D721Med (cell line): ENCODE results near the gene PRAC2.

Source experiments
- DNase-seq: peaks from one replicate; pipeline ENCODE4 v3.0.0; 2011; ENCODE audit warnings: low spot score; ENCODE audit not compliant: insufficient read length
- FAIRE-seq: peaks from 2 replicates; lab custom pipeline; 2011; peaks lifted over from hg19 to GRCh38; lab: Jason Lieb, UNC
- TF ChIP-seq, protein P1 (sequence below): IDR thresholded peaks from 2 replicates; pipeline ENCODE4 v1.5.1; 2012; ENCODE audit warnings: mild to moderate bottlenecking, control low read depth; ENCODE audit not compliant: insufficient read depth; ENCODE audit errors: missing control alignments

PRAC2 gene

DNA sequence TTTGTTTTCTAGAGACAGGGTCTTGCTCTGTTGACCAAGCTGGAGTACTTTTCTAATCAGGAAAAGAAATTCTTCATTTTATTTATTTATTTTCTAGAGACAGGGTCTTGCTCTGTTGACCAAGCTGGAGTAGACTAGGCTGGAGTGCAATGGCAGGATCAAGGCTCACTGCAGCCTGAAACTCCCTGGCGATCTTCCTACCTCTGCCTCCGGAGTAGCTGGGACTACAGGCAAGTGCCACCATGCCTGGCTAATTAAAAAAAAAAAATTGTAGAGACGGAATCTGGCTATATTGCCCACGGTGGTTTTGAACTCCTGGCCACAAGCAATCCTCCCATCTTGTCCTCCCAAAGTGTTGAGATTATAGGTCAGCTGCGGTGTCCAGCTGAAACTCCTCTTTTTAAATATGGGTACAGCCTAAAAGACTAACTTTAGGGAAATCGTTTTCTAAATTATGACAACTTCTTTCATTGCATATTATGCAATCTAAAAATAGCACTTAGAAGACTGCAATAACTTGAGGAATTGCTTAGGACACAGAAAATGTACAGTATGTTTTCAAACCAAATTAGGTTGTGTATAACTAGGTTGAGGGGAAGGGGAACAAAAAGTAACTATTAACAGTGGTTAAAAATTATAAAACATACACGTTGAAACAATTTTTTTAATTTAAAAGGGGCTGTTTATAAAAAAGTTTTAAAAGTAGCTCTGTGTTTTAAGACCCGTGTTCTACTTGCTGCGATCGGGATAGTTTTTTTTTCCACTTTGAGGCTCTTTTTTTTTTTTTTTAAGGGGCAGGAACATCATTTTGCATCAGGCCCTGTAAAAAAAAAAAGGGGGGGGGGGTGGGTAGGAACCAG lies 5.4 kb upstream of the PRAC2 start:
- TF ChIP-seq, protein P1, sequence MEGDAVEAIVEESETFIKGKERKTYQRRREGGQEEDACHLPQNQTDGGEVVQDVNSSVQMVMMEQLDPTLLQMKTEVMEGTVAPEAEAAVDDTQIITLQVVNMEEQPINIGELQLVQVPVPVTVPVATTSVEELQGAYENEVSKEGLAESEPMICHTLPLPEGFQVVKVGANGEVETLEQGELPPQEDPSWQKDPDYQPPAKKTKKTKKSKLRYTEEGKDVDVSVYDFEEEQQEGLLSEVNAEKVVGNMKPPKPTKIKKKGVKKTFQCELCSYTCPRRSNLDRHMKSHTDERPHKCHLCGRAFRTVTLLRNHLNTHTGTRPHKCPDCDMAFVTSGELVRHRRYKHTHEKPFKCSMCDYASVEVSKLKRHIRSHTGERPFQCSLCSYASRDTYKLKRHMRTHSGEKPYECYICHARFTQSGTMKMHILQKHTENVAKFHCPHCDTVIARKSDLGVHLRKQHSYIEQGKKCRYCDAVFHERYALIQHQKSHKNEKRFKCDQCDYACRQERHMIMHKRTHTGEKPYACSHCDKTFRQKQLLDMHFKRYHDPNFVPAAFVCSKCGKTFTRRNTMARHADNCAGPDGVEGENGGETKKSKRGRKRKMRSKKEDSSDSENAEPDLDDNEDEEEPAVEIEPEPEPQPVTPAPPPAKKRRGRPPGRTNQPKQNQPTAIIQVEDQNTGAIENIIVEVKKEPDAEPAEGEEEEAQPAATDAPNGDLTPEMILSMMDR, result no peak
- FAIRE-seq (no peak), DNase-seq (no peak)

DNA sequence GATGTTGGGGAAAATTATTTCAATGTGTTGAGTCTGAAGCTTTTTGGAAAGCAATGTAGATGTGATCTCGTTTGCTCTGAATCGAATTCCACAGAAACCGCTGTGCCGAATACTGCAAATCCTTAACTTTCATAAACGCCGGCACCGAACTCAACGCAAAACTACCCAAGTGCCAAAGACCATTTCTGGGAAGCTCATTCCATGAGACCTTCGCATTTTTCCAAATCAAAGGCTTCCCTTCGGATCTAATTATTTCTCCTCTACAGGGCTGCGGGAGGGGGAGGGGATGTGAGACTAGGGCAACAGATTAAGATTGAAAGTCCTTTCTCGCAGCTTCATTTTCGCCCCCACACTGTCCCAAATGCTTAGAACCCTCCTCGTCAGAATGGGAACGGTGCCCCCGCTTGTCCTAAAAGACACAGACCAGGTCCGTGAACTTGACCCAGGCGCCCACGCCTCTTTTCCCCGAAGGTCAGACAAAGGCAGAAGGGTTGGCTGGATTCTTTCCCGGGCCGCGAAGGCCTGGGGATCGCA lies 4.7 kb upstream of the PRAC2 start:
- TF ChIP-seq, protein P1, result no peak
- FAIRE-seq (no peak), DNase-seq (no peak)

DNA sequence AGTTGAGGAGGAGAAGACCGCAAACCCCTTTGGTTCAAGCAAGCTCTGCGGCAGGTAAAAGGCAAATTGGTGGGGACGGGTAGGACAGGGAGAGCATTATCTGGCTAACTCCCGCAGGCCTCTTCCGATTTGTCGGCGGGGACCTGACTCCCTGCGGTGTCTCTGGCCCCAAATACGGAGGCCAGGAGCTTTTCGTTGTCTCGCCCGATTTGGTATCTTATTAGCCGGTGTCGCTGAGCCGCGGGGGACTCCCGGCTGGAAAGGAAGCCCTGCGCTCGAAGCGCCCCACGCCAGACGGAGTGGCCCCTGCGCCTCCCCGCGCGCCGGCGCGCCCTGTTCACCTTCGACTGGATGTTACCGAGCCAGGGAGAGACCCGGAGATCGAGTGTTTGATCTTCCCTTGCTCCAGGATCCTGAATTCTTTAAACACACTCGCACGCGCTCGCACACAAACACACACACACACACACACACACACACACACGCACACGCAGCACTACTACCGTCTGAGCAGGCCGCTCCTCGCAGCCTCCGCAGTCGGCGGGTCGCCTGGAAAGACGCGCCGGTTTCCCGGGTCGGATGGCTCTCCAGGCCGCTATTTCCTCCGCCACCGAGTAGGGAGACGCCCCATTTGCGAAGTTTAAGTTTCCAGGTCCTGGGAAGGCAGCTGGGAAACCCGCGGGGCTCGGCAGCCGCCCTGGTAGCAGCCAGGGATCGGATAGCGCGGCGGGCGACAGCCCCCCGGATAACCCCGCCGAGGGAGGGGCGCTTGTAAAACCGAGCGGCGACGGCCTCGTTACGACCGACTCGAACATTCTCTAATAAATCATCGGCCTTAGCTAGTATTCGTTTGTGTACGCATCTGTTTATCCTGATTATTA lies 4.0 kb upstream of the PRAC2 start:
- no peak for DNase-seq
- no peak for FAIRE-seq
- TF ChIP-seq, protein P1, result no peak

DNA sequence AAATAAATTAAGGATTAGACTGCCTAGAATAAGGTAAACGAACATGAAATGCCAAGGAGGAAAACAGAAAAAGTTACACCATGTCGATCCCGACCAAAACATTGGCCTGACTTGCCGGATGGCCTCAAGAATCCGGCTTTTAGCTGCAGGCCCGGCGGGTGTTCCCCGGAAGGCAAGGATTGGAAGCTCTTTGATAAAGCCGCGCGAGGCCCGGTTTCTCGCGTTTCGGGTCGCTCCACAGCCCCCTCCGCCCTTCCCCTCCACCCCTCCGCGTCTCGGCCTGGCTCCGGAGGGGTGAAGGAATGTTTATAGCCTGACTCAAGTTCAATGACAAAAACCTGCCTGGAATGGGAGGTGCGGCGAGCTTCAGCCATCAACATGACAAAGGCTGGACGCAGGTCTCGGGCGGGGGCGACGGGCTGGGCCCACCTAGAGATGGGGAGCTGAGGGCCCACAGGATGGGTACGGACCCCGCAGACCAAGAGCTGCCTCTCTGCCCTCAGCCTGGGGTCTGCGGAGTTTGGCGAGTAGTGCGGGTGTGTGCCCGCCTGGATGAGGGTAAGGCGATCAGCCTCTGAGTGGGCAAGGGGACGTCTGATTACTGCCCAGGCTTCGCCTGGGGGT lies 3.2 kb upstream of the PRAC2 start:
- no peak for FAIRE-seq

DNA sequence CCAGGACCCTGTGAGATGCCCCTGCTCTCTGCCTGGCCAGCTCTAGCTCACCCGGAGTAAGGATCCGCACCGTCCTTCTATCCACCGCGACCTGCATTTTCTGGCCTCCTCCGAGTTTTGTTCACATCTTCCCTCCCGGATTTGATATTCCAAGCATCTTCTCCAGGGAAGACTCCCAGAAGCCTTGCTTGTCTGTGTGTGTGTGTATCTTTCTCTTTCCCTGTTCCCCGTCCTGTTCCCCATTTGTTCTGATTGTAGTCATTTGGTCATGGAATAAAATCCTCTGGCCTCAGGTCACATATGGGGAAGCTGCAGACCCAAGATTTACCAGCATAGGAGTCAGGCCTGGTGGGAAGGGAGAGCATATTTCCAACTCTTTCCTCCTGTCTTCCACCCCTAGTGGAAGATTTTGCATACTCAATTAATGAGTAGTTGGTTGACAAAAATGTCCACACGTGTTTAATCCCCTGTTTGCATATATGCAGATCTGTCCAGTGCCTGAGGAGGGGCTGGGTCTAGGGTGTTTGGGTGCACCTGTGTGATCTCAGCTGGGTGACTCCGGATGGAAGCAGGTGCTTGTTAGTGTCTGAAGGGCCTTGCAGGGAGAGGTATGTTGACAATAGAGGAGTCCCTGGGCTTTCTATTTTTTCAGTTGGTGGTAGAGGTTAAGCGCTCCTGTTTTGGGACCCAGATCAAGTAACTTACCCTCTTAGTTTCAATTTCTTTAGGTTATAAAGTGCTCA lies 2.5 kb upstream of the PRAC2 start:
- no peak for DNase-seq
- TF ChIP-seq, protein P1, result no peak
- FAIRE-seq, result no peak

More for the DNA sequence above, 3.2 kb upstream of the PRAC2 start:
- no peak for DNase-seq
- TF ChIP-seq, protein P1, result no peak

DNA sequence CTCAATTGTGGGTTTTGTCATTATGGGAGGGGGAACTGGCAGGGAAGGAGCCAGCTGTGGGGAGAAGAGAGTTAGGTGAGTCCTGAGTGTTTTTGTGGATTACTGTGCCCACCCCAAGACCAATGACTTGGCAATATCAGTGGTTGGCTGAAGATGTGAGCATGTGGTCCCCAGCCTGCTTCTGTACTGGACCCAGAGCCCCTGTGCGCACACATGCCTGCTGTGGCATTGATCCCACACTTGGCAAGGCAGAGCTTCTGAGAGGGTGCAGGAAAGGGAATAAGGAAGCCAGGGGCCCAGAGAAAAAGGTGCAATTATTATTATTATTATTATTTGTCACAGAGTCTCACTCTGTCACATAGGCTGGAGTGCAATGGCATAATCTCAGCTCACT lies 2.0 kb upstream of the PRAC2 start:
- FAIRE-seq (no peak), DNase-seq (no peak)
- TF ChIP-seq, protein P1, result no peak
